ENCODE data around the gene GSTA4.

GRCh38 chr6:53018446-53018845 lies 23.4 kb upstream of the GSTA4 start:
- no peak for TF ChIP-seq EZH2 (IDR thresholded peaks at IDR 0.05; ENCODE audit: low read length)
- no peak for TF ChIP-seq CTCF (optimal IDR thresholded peaks at IDR 0.05 in 1 of 3, IDR thresholded peaks at IDR 0.05 in 1 of 3, conservative IDR thresholded peaks at IDR 0.05 in 1 of 3; ENCODE audit: extremely low read depth in 1 of 3, insufficient read depth in 2 of 3, low read length in 3 of 3)

Data from keratinocyte (primary cell).